Pancreas (tissue), 10 donors: Measurements from ENCODE around the gene ADAM22. TPM values are rescaled to one million over a fixed set of nuclear protein-coding genes. Genes with fewer than 3 reads are reported as not detected.

Source experiments
- ATAC-seq, 4 donors: fragments of 200-7000 bp; cut with Tn5 transposase; one replicate each; pipeline versions ENCODE4 v1.8.0 to v1.9.1; 2020; ENCODE audit warnings: mild to moderate bottlenecking in 4 of 4, moderate library complexity in 4 of 4
- DNase-seq, 6 donors: peaks; one replicate each; pipeline ENCODE4 v3.0.0-alpha.2; 2020
- FAIRE-seq: peaks from 2 replicates; lab custom pipeline; 2012; peaks lifted over from hg19 to GRCh38; lab: Jason Lieb, UNC
- H3K27ac ChIP-seq, 4 donors: fragments of 200-600 bp; sonication (generic); 1 replicate in 3 of 4; 2 replicates in 1 of 4; pipeline versions ENCODE4 v1.5.0 to v1.8.0; 2020
- H3K27me3 ChIP-seq, 4 donors: fragments of 200-600 bp; one replicate each; pipeline ENCODE4 v1.8.0; 2021
- H3K36me3 ChIP-seq, 3 donors: fragments of 200-600 bp; sonication (generic) in 1 of 3; one replicate each; pipeline versions ENCODE4 v1.5.0 to v1.8.0; 2020 to 2021
- H3K4me1 ChIP-seq, 3 donors: fragments of 200-600 bp; one replicate each; pipeline ENCODE4 v1.8.0; 2021
- H3K4me3 ChIP-seq, 4 donors: fragments of 200-600 bp; sonication (generic) in 2 of 4; one replicate each; pipeline versions ENCODE4 v1.5.0 to v1.8.0; 2020 to 2021
- H3K9me3 ChIP-seq, 4 donors: fragments of 200-600 bp; one replicate each; pipeline ENCODE4 v1.8.0; 2021
- WGBS, 2 donors: extraction: QIAGEN DNeasy Blood & Tissue Kit; methylation state at CpG; one replicate each; pipeline ENCODE4 v1.1.7; 2013; 5-methylcytosine and 5-hydroxymethylcytosine counted together
- intact Hi-C, 3 donors: fragments of 100-400 bp; cut with DNase I; formaldehyde crosslinking; loops; one replicate each; pipeline versions ENCODE4 v1.11.1 to v1.14.2; 2022
- polyA plus RNA-seq, 2 donors: library from polyadenylated mRNA; stranded (reverse); fragments of 200-250 nt; gene quantifications; one replicate each; pipeline ENCODE4 v1.2.3, GENCODE V29; 2013
- total RNA-seq, 6 donors: library from RNA; stranded (reverse); fragmentation: NEBNext Ultra II Directional in 4 of 6; extraction: Animal tissue kit (Norgen Biotek cat#: 25700) in 4 of 6; gene quantifications; one replicate each; pipeline versions ENCODE4 v1.2.1 to v1.2.4, GENCODE V29; 2021 to 2023
- TF ChIP-seq, protein P1 (sequence below), 4 donors: fragments of 200-600 bp; sonication (generic) in 3 of 4; IDR thresholded peaks; one replicate each; pipeline versions ENCODE4 v1.5.0 to v1.8.0; 2021; ENCODE audit warnings: antibody characterized with exemption in 4 of 4
- donor health status: healthy with polysubstance abuse.
- donor health status: DM: no; HTN: no; CAD: no; lungs with moderate emphysema.
- donor health status: DM: no; HTN: no; CAD: no.
- donor health status: control.
- donor health status: control.
- donor health status: Bipolar disorder and iron deficiency.
- donor health status: DM: yes; HTN: yes; CAD: no.
- donor health status: DM: no; HTN: no; CAD: no.
- donor health status: DM: no; HTN: no; CAD: no.
- donor health status: DM: yes; HTN: yes; CAD: no.

Gene ADAM22
- total and polyA plus RNA-seq, 8 donors: 0.30 to 2.8 (median 0.93) TPM

DNA sequence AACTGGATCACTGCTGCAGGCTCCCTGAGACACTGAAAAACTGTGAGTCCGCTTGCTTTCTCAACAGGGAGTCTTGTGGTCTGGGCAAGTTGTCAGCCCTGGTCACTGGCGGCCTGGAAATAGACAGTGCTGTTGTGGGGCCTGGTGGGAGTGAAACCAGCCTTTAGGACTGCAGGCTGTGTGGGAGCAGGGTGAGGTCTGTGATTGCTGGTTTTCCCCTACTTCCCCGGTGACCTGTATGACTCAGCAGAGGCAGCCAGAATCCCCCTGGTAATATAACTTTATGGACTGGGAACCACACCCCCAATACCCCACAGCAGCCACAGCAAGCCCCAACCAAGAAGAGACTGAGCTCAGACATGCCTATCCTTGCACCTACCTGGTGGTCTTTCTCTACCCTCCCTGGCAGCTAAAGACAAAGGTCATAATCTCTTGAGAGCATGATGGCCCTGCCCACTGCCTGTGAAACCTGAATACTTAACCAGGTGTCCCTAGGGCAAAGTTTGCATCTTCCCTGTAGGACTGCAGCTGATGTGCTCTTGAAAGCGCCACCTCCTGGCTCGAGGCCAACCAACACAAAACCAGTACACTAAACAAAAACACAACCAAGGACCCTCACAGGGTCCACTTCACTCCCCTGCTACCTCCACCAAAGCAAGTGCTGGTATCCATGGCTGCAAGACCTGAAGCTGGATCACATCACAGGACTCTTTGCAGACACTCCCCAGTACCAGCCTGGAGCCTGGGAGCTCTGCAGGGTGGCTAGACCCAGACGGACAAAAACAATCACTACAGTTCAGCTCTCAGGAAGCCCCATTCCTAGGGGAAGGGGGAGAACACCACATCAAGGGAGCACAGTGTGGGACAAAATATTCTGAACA, 7.2 kb upstream of the ADAM22 start:
- H3K36me3 ChIP-seq: no peaks in the 10 kb centered on the region
- ATAC-seq (peak in 1 of 4 donors; percentile 58), FAIRE-seq (no peak), DNase-seq (peak in 1 of 6 donors; percentile 38)
- H3K9me3 ChIP-seq: no peaks in the 10 kb centered on the region
- intact Hi-C loops: no loop called here
- WGBS, 2 donors: 54 to 60% methylated on average over 6 of the region's 6 CpGs
- H3K4me3 ChIP-seq: no peak overlapping the region
- H3K27me3 ChIP-seq: no peaks in the 10 kb centered on the region
- TF ChIP-seq, protein P1, sequence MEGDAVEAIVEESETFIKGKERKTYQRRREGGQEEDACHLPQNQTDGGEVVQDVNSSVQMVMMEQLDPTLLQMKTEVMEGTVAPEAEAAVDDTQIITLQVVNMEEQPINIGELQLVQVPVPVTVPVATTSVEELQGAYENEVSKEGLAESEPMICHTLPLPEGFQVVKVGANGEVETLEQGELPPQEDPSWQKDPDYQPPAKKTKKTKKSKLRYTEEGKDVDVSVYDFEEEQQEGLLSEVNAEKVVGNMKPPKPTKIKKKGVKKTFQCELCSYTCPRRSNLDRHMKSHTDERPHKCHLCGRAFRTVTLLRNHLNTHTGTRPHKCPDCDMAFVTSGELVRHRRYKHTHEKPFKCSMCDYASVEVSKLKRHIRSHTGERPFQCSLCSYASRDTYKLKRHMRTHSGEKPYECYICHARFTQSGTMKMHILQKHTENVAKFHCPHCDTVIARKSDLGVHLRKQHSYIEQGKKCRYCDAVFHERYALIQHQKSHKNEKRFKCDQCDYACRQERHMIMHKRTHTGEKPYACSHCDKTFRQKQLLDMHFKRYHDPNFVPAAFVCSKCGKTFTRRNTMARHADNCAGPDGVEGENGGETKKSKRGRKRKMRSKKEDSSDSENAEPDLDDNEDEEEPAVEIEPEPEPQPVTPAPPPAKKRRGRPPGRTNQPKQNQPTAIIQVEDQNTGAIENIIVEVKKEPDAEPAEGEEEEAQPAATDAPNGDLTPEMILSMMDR (IDR thresholded peaks at IDR 0.05): no peak
- H3K4me1 ChIP-seq: no peaks in the 10 kb centered on the region
- H3K27ac ChIP-seq: no peak overlapping the region

DNA sequence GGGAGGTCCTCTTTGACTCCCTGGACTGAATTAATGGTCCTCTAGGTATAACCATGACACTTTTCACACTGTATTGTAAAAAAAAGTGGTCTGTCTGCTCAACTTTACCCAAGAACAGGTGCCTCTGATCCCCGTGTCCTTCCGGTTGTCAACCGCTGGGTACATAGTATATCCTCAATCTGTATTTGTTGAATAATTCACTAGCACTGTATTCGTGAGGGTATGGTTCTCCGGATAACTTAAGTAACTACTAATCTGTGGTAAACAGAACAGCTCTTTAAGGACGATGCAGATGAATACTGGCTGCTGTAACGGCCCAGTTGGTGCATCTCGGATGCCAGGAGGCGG, 472 bp upstream of the ADAM22 start:
- H3K9me3 ChIP-seq: no peaks in the 10 kb centered on the region
- WGBS, 2 donors: 13 to 16% methylated on average over 9 of the region's 9 CpGs
- H3K4me3 ChIP-seq: peak overlapping the region; percentile 31 to 63 (median 55)
- intact Hi-C loops: no loop called here
- H3K27ac ChIP-seq: no peak overlapping the region
- no peak for DNase-seq
- no peaks in the 10 kb centered on the region for H3K27me3 ChIP-seq
- ATAC-seq: no peak
- TF ChIP-seq, protein P1 (IDR thresholded peaks at IDR 0.05): no peak
- no peaks in the 10 kb centered on the region for H3K4me1 ChIP-seq
- FAIRE-seq: no peak
- no peaks in the 10 kb centered on the region for H3K36me3 ChIP-seq

DNA sequence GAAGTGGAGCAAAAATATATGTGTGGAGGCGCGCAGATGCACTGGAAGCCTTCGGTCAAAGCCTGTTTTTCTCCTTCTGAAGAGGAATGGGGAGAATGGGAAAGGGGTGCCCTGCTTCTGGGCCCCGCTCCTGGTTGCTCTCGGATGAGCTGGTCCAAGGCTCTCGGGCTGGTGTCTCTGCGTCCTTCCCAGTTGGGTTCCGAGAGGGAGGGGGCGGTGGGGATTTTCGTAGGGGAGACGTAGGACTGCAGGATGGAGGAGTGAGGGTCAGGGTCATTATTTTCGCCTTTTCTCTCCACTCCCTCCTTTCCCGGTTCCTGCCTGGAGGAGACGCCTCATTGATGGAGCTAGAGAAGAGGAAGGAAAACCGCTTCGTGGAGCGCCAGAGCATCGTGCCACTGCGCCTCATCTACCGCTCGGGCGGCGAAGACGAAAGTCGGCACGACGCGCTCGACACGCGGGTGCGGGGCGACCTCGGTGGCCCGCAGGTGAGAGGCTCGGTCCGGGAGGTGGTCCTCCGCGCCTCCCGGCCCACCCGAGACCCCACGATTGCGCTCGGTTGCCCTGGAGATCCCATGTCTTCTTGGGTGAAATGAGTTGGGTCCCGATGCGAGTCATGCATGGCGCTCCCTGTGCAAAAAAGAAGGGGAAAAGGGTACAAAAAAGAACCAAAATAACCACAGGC, 790 bp downstream of the ADAM22 start:
- Histone ChIP-seq H3K36me3 (no peaks in the 10 kb centered on the region), H3K9me3 (no peaks in the 10 kb centered on the region), H3K4me1 (no peaks in the 10 kb centered on the region), H3K27me3 (no peaks in the 10 kb centered on the region), H3K27ac (no peak overlapping the region), H3K4me3 (peak overlapping the region; percentile 31 to 63 (median 55))
- DNase-seq (no peak), ATAC-seq (peak; percentile 11 to 50 (median 31)), FAIRE-seq (no peak)
- 2% methylated on average over 46 to 47 of the region's 47 CpGs for WGBS, 2 donors
- intact Hi-C loops: no loop called here
- TF ChIP-seq, protein P1 (IDR thresholded peaks at IDR 0.05): no peak

DNA sequence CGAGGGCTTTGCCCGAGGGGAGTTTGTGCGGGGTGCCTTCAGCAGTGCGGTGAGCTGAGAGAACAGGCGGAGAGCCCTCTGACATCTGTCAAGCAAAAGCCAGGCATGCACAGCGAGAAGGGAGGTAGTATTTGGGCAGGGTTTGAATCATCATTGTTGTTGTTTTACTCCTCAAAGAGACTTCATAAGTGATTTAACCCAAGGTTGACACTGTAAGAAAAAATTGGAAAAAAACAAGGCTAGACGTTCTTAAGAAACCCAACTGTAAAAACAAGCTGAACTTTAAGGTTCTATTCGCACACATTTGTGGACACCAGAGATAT, 1.3 kb downstream of the ADAM22 start:
- Histone ChIP-seq H3K9me3 (no peaks in the 10 kb centered on the region), H3K27ac (no peak overlapping the region), H3K4me3 (peak overlapping the region in 2 of 4 donors; percentile 49 to 63), H3K36me3 (no peaks in the 10 kb centered on the region), H3K4me1 (no peaks in the 10 kb centered on the region), H3K27me3 (no peaks in the 10 kb centered on the region)
- DNase-seq (no peak), FAIRE-seq (no peak), ATAC-seq (no peak)
- TF ChIP-seq, protein P1 (IDR thresholded peaks at IDR 0.05): no peak
- 39 to 50% methylated on average over 8 of the region's 8 CpGs for WGBS, 2 donors
- intact Hi-C loops: no loop called here

DNA sequence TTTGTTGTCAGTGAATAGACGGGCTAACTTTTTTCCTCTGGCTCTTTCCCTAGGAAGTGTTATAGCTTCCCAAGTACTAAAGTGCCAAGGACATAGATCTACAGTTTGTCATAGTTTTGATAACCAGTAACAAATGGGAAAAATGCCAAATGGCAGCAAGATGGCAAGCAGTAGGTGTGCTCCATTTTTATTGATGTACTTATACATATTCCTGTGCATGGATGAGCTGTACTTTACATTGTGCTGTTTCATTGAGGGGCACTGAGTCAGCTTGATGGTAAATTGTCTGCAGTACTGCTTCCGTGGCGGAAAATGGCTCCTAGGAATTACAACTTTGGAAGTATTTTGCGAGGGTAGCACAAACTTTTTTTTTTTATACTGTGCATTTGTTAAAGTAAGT, 7.1 kb downstream of the ADAM22 start:
- H3K36me3 ChIP-seq: no peaks in the 10 kb centered on the region
- H3K27ac ChIP-seq: no peak overlapping the region
- FAIRE-seq (no peak), ATAC-seq (no peak), DNase-seq (no peak)
- no peaks in the 10 kb centered on the region for H3K9me3 ChIP-seq
- H3K4me3 ChIP-seq: no peak overlapping the region
- 87 to 90% methylated on average over 4 of the region's 4 CpGs for WGBS, 2 donors
- no peaks in the 10 kb centered on the region for H3K27me3 ChIP-seq
- intact Hi-C loops: no loop called here
- TF ChIP-seq, protein P1 (IDR thresholded peaks at IDR 0.05): no peak
- no peaks in the 10 kb centered on the region for H3K4me1 ChIP-seq
